HG02759 (cell line): ENCODE data around the gene CATSPER3.

Experiments used
- ATAC-seq: cut with Tn5 transposase; IDR thresholded peaks from one replicate; pipeline ENCODE4 v1.9.1; 2021; ENCODE audit warnings: mild to moderate bottlenecking, moderate library complexity; ENCODE audit not compliant: unreplicated experiment

Gene CATSPER3

GRCh38 chr5:135009736-135010501 is 42.2 kb downstream of the CATSPER3 start:
- ATAC-seq: no peak

- ATAC-seq: no peak
These were observed 43.0 kb downstream of the CATSPER3 start for GRCh38 chr5:135010502-135011354.

GRCh38 chr5:135011355-135012032 is 43.8 kb downstream of the CATSPER3 start:
- no peak for ATAC-seq

DNA sequence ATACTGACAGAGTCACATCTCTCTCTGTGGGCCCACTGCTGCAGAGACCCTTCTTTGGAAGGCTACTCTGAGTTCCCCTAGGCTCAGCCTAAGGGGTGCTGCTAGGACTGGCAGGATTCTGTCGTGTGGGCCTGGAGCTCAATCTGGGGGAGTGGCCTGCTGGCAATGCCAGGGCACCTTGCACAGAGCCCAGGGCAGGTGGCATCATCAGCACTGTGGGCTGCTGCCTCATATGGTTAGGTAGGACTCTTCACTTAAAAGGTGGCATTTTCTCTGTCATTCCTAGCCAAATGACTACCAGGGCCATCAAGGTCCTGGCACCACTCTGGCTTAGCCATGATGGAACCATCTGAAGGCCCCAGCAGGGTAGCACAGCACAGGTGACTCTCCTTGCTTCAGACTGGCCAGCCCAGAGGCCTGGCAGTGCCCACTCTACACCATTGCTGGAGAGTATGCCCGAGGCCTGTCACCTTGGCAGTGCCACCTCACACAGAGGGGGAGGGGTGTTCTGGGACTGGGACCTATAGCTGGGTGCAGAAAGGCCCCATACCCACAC is 44.4 kb downstream of the CATSPER3 start:
- no peak for ATAC-seq

DNA sequence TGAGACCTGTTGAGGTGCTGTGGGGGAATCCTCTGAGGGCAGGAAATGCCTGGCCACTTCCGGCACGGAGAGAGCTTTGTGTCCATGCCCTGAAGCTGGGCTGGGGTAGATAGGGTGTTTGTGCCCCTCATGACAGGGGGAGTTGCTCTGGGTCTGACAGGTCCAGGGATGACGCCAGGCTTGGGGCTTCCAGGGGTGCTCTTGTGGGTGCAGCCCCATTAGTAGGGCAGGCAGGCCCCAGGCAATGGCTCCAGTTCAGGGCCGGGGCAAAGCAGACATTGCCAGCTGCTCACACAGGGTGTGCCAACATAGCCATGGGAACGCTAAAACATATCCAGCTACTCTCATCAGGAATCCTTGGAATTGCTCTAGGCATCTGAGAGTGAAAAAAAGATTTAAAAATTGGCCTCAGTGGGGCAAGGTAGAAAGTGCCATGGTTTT is 45.3 kb downstream of the CATSPER3 start:
- ATAC-seq: no peak

- no peak for ATAC-seq
These were observed 45.7 kb downstream of the CATSPER3 start for GRCh38 chr5:135013445-135013844.

DNA sequence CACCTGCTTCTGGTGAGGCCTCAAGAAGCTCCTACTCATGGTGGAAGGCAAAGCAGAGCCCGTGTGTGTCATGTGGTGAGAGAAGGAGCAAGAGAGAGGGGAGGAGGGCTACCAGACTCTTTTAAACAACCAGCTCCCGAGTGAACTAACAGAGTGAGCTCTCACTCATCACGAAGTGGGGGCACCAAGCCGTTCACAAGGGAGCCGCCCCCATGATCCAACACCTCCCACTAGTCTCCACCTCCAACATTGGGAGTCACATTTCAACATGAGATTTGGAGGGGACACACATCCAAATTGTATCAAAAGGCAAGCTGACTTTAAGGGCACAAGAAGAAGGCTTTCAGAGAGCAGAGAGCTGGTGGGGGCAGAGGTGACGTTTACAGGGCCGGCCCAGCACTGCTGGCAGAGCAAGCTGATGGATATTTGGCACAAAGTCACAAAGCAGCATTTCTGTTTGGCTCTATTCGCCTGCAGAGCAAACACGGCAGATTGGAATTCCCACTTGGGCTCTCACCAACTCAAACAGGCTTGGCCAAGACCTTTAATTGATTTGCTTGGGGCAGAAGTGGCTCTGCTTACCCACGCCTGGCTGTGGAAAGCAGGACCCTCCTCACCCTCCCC is 46.4 kb downstream of the CATSPER3 start:
- no peak for ATAC-seq

DNA sequence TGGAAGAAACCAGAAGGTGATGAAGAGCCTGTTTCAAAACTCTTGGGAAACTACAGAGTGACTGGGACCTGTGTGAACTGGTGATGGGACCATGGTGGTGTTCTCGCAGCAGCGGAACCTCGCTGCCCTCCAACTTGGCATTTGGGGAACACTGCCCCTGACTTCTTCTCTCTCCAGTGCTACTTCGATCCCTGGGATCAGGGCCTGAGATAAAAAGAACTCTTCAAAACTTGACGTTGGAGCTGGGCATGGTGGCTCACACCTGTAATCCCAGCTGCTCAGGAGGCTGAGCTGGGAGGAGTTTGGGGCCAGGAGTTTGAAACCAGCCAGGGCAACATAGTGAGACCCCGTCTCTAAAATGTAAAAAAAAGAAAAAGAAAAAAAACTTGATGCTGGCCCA is 48.2 kb downstream of the CATSPER3 start:
- ATAC-seq: no peak

- ATAC-seq: no peak
These were observed 49.2 kb downstream of the CATSPER3 start for GRCh38 chr5:135016861-135017290.

- no peak for ATAC-seq
These were observed 50.8 kb downstream of the CATSPER3 start for GRCh38 chr5:135018457-135018856.

GRCh38 chr5:135019314-135019713 is 51.6 kb downstream of the CATSPER3 start:
- ATAC-seq: no peak

DNA sequence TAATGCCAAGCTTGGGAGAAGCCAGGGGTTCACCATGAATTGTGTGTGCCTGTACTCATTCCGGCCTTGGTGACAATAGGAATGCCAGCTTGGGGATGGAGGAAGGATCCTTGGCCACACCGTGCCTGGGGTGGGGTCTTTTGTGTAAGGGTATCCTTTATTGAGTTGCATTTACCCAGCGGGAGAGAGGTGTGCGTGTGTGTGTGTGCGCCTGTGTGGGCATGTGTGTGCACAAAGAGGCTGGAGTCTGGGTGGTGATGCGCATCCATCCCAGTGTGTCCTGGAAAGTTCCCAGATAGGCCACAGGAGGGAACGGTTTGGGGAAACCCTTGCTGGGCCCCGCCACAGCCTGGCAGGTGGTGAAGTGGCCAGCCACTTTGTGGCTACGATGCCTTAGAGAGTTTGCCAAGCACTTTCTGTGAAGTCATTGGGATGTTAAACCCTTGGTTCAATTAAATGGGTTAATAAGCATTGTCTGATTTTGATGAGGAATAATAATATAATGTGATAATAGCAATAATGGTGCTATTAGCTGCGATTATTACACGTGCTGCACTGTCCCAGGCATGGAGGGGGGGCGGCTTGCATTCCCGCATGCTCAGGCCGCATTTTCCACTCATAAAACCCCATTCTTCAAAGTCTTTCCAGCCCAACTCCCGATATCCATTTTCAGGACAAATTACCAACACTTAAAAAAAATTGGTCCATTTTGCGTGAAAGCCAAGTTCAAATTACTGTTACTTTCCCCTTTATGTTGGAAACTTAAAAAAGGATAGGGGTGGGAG is 52.6 kb downstream of the CATSPER3 start:
- no peak for ATAC-seq

DNA sequence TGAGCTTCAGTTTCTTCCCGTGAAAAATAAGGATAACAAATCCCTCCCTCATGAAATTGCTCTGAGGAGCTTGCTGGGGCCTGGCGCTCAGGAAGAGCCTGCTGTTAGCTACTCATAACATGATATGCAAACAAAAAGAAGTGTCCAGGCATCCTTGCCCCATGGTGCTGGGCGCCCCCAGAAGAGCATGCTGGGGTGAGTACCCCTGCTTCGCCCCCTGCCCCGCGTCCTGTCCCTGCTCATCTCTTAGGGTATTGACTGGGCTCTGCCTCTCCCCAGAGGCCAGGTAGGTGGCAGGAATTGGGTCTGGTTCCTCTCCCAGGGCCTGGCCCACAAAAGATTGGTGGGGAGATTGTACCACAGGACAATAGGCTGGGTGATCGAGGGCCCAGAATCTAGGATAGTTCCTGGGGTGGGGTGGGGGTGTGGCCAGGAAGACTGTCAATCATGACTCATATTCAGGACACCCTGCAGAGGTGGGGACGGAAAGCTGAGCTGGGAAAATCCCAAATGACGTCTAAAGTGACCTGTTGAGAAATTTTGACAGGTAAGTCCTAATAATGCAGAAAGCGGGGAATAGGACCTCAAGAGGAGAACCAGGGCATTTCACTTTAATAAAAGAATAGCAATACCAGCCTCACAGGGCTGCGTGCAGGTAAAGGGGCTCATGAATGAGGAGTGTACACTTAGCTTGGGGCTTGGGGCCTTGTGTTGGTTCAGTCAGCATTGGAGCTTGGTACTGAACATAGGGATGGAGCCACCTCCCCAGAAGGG is 57.4 kb downstream of the CATSPER3 start:
- ATAC-seq: no peak

- no peak for ATAC-seq
These were observed 58.3 kb downstream of the CATSPER3 start for GRCh38 chr5:135025730-135026644.

DNA sequence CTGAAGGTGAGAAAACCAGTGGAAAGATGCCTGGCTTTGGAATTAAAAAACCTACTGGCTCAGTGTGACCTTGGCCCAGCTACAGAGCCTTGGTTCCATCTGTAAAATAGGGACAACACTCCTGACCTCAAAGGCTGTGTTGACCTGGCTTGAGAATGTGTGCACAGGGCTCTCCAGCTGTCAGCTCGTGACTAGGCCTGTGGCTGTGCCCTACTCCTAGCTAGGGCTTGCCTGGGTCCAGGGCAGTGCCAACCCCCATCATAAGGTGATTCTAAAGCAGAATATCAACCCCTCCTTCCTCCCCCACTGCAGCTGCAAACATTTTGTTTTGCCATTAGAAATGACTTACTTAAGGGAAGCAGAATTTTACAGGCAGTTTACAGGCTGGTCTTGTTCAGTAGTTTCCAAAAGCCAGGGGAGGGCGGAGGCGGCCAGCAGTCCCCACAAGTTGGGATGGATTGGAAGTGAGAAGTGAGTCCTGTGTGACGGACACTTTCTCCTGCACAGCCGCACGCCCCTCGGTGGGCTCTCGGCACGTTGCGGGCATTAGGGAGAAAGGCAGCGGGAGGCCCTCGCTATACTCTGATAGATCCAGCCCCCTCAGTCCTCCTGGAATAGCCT is 59.0 kb downstream of the CATSPER3 start:
- ATAC-seq: no peak

DNA sequence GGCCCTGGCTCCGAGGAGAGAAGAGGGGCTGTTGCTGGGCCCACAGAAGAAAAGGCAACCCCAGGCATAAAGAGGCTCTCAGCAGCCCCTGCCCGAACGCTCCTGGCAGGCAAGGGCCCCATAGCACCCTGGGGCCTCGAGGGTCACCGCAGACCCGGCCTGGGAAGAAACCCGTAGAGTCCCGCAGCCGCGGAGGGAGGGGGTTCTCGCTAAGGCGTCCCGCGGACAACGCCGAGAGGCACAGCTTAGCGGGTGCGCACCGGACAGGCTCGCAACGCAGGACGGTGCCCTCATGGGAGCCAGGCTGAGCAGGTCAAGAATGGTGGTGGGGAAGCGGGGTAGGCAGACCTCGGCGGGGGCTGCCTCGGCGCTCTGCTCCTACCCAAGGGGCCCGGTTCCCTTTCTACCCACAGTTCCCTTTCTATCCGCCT is 59.6 kb downstream of the CATSPER3 start:
- ATAC-seq: no peak
